Ovary (tissue), 9 donors: ENCODE measurements around the gene OPA1. TPM values are rescaled to one million over a fixed set of nuclear protein-coding genes. Genes with fewer than 3 reads are reported as not detected.

Experiments used
- DNase-seq, 5 donors: peaks; one replicate each; pipeline ENCODE4 v3.0.0-alpha.2; 2019 to 2020
- H3K27ac ChIP-seq, 2 donors: fragments of 200-600 bp; one replicate each; pipeline versions ENCODE4 v1.5.1 to v1.8.0; 2019 to 2022
- H3K27me3 ChIP-seq: fragments of 200-600 bp; one replicate; pipeline ENCODE4 v1.8.0; 2022
- H3K36me3 ChIP-seq: fragments of 200-600 bp; sonication (generic); one replicate; pipeline ENCODE4 v1.5.1; 2019
- H3K4me1 ChIP-seq: one replicate; pipeline ENCODE4 v1.8.1; 2013; ENCODE audit warnings: mild to moderate bottlenecking, moderate library complexity; ENCODE audit not compliant: insufficient read depth
- H3K4me3 ChIP-seq: fragments of 200-600 bp; sonication (generic); one replicate; pipeline ENCODE4 v1.5.1; 2017
- H3K9me3 ChIP-seq, 2 donors: fragments of 200-600 bp in 1 of 2; sonication (generic) in 1 of 2; one replicate each; pipeline versions ENCODE4 v1.5.1 to v1.8.1; 2013 to 2019; ENCODE audit warnings: mild to moderate bottlenecking in 1 of 2, moderate library complexity in 1 of 2
- CTCF ChIP-seq, 3 donors: fragments of 450-650 bp in 2 of 3; fragments of 200-600 bp in 1 of 3; IDR thresholded peaks; one replicate each; pipeline versions ENCODE4 v1.5.1 to v1.8.0; 2016 to 2022; ENCODE audit warnings: antibody characterized with exemption in 3 of 3, mild to moderate bottlenecking in 1 of 3
- EP300 ChIP-seq: sonication (generic); formaldehyde crosslinking; IDR thresholded peaks from one replicate; pipeline ENCODE4 v1.6.1; 2017; ENCODE audit warnings: antibody characterized with exemption
- POLR2A ChIP-seq: fragments of 450-650 bp; IDR thresholded peaks from one replicate; pipeline ENCODE4 v1.6.1; 2017; ENCODE audit warnings: antibody characterized with exemption, mild to moderate bottlenecking, moderate library complexity
- WGBS, 3 donors: extraction: QIAGEN DNeasy Blood & Tissue Kit in 1 of 3; methylation state at CpG; one replicate each; pipeline versions ENCODE4 v1.1.5 to v1.1.7; 2013 to 2017; 5-methylcytosine and 5-hydroxymethylcytosine counted together
- intact Hi-C, 4 donors: fragments of 100-400 bp; cut with DNase I; formaldehyde crosslinking; loops; one replicate each; pipeline versions ENCODE4 v1.11.0 to v1.15.1; 2022 to 2023
- polyA plus RNA-seq, 2 donors: library from polyadenylated mRNA; stranded (reverse); fragments of 200-250 nt in 1 of 2; fragments of 350-450 nt in 1 of 2; fragmentation: Illumina TruSeq in 1 of 2; extraction: RNeasy Lipid Tissue Mini Kit (QIAGEN cat#74804) in 1 of 2; gene quantifications; one replicate each; pipeline ENCODE4 v1.2.3, GENCODE V29; 2013 to 2014
- total RNA-seq, 7 donors: library from RNA; depleted of rRNA in 2 of 7; stranded (reverse); fragments of >200 nt in 2 of 7; fragmentation: NEBNext Ultra II Directional in 3 of 7; extraction: Animal tissue kit (Norgen Biotek cat#: 25700) in 3 of 7; gene quantifications; one replicate each; pipeline versions ENCODE4 v1.1.0 to v1.2.4, GENCODE V29; 2016 to 2023
- donor health status: DM: no; HTN: no; CAD: no; lungs with moderate emphysema.
- donor health status: DM: no; HTN: no; CAD: no.
- donor health status: Bipolar disorder and iron deficiency.
- donor health status: DM: yes; HTN: yes; CAD: no.
- donor health status: DM: no; HTN: no; CAD: no.
- donor health status: DM: yes; HTN: yes; CAD: no.

OPA1 gene
- total and polyA plus RNA-seq, 9 donors, result 14.4 to 50.4 (median 33.7) TPM

GRCh38 chr3:193637831-193638230 is 44.8 kb downstream of the OPA1 start:
- Histone ChIP-seq H3K4me1 (no peaks in the 10 kb centered on the region), H3K36me3 (no peaks in the 10 kb centered on the region), H3K9me3 (no peaks in the 10 kb centered on the region), H3K27me3 (no peaks in the 10 kb centered on the region), H3K27ac (no peak overlapping the region), H3K4me3 (no peak overlapping the region)
- TF ChIP-seq POLR2A (no peak), CTCF (IDR thresholded peaks at IDR 0.05) (no peak), EP300 (no peak)
- intact Hi-C loops, result no loop called here
- no peak for DNase-seq
- WGBS, 3 donors, result 94 to 96% (median 96%) methylated on average over 3 of the region's 3 CpGs

GRCh38 chr3:193638833-193639232 is 45.8 kb downstream of the OPA1 start:
- H3K9me3 ChIP-seq, result no peaks in the 10 kb centered on the region
- DNase-seq, result no peak
- no peaks in the 10 kb centered on the region for H3K36me3 ChIP-seq
- intact Hi-C loops, result no loop called here
- H3K4me3 ChIP-seq, result no peak overlapping the region
- TF ChIP-seq CTCF (IDR thresholded peaks at IDR 0.05) (no peak), EP300 (no peak), POLR2A (no peak)
- H3K4me1 ChIP-seq, result no peaks in the 10 kb centered on the region
- H3K27me3 ChIP-seq, result no peaks in the 10 kb centered on the region
- WGBS, 3 donors, result 96 to 99% (median 98%) methylated on average over 3 of the region's 3 CpGs
- H3K27ac ChIP-seq, result no peak overlapping the region

- intact Hi-C loops, result no loop called here
- 82 to 87% (median 84%) methylated on average over 5 of the region's 5 CpGs for WGBS, 3 donors
- H3K36me3 ChIP-seq, result no peaks in the 10 kb centered on the region
- no peak overlapping the region for H3K4me3 ChIP-seq
- TF ChIP-seq EP300 (no peak), CTCF (IDR thresholded peaks at IDR 0.05) (no peak), POLR2A (no peak)
- DNase-seq, result no peak
- no peak overlapping the region for H3K27ac ChIP-seq
- no peaks in the 10 kb centered on the region for H3K4me1 ChIP-seq
- H3K9me3 ChIP-seq, result no peaks in the 10 kb centered on the region
- no peaks in the 10 kb centered on the region for H3K27me3 ChIP-seq
Observed at GRCh38 chr3:193640165-193640715, 47.2 kb downstream of the OPA1 start.

- Histone ChIP-seq H3K4me1 (no peaks in the 10 kb centered on the region), H3K27ac (no peak overlapping the region), H3K27me3 (no peaks in the 10 kb centered on the region), H3K9me3 (no peaks in the 10 kb centered on the region), H3K36me3 (no peaks in the 10 kb centered on the region), H3K4me3 (no peak overlapping the region)
- no peak for TF ChIP-seq EP300
- no peak for TF ChIP-seq CTCF (IDR thresholded peaks at IDR 0.05)
- no peak for TF ChIP-seq POLR2A
- no peak for DNase-seq
- 57 to 74% (median 66%) methylated on average over 4 of the region's 4 CpGs for WGBS, 3 donors
- intact Hi-C loops, result no loop called here
Observed at GRCh38 chr3:193640728-193641439, 47.9 kb downstream of the OPA1 start.
